Panc1 (cell line): Measurements from ENCODE around the gene ADCY2. TPM values are rescaled to one million over a fixed set of nuclear protein-coding genes. Genes with fewer than 3 reads are reported as not detected.

ENCODE experiments used
- ATAC-seq: fragments of 200-7000 bp; cut with Tn5 transposase; 2 replicates; pipeline ENCODE4 v1.9.1; 2020; ENCODE audit warnings: mild to moderate bottlenecking, moderate library complexity
- BruUV-seq: library from RNA; stranded (reverse); fragments of 400-500 nt; replicated peaks from 2 replicates; lab custom pipeline; 2021; lab: Mats Ljungman, UMichigan
- CTCF ChIA-PET: fragments of 300-600 bp; sonication (Branson Sonifier 250); formaldehyde crosslinking; loops from one replicate; lab custom pipeline; 2022; ENCODE audit warnings: antibody characterized with exemption; lab: Charles Lee
- POLR2A ChIA-PET: fragments of 300-600 bp; sonication (Branson Sonifier 250); formaldehyde crosslinking; loops from one replicate; lab custom pipeline; 2022; ENCODE audit warnings: antibody characterized with exemption; lab: Charles Lee
- DNase-seq: peaks from one replicate; pipeline ENCODE4 v3.0.0-alpha.2; 2010; ENCODE audit warnings: low read depth, low spot score
- H3K27ac ChIP-seq: 2 replicates; pipeline ENCODE4 v1.5.1; 2011; ENCODE audit warnings: mild to moderate bottlenecking, low read length, inconsistent platforms
- H3K27me3 ChIP-seq: fragments of 200-500 bp; sonication (Bioruptor generic); 2 replicates; pipeline ENCODE4 v1.6.0; 2014; ENCODE audit warnings: low read length, inconsistent platforms; ENCODE audit not compliant: control insufficient read depth, insufficient read depth
- H3K36me3 ChIP-seq: fragments of 200-500 bp; sonication (Bioruptor generic); 2 replicates; pipeline ENCODE4 v1.5.1; 2014; ENCODE audit warnings: inconsistent platforms, mild to moderate bottlenecking, low read length, moderate library complexity; ENCODE audit not compliant: control insufficient read depth, insufficient read depth
- H3K4me1 ChIP-seq: 2 replicates; pipeline ENCODE4 v1.5.1; 2011; ENCODE audit warnings: inconsistent platforms, mild to moderate bottlenecking, low read length, moderate library complexity; ENCODE audit not compliant: control insufficient read depth, insufficient read depth
- H3K4me3 ChIP-seq, 2 experiments: 2 replicates each; pipeline ENCODE4 v1.5.1; 2011 to 2012; ENCODE audit warnings: low read depth in 2 of 2, low read length in 2 of 2, mild to moderate bottlenecking in 2 of 2, inconsistent platforms in 1 of 2, moderate library complexity in 1 of 2
- H3K9me3 ChIP-seq: fragments of 200-500 bp; sonication (Bioruptor generic); 2 replicates; pipeline ENCODE4 v1.5.1; 2014; ENCODE audit warnings: low read depth, mild to moderate bottlenecking, inconsistent platforms, low read length, moderate library complexity; ENCODE audit not compliant: control insufficient read depth, insufficient read depth
- POLR2AphosphoS5 ChIP-seq: IDR thresholded peaks from 2 replicates; pipeline ENCODE4 v1.6.1; 2012; ENCODE audit warnings: mild to moderate bottlenecking, low read depth, low read length, moderate library complexity
- REST ChIP-seq, 2 experiments: IDR thresholded peaks; 2 replicates each; pipeline ENCODE4 v1.6.1; 2011 to 2012; ENCODE audit warnings: low read depth in 2 of 2, control low read depth in 1 of 2, low read length in 1 of 2, mild to moderate bottlenecking in 1 of 2, moderate library complexity in 1 of 2; ENCODE audit not compliant: insufficient read depth in 1 of 2
- SIN3A ChIP-seq: IDR thresholded peaks from 2 replicates; pipeline ENCODE4 v1.6.1; 2012; ENCODE audit warnings: low read depth, mild to moderate bottlenecking, low read length, moderate library complexity, borderline replicate concordance; ENCODE audit not compliant: insufficient read depth
- TCF7L2 ChIP-seq: IDR thresholded peaks from 2 replicates; pipeline ENCODE4 v1.6.1; 2011; ENCODE audit warnings: mild to moderate bottlenecking, low read depth, low read length, inconsistent platforms
- in situ Hi-C: cut with HindIII; loops from 2 replicates; pipeline ENCODE4 v1.10.0; 2016; ENCODE audit warnings: low sequenced_read_pairs, low pct_unique_long_range_greater_than_20kb
- intact Hi-C: fragments of 100-400 bp; cut with micrococcal nuclease; formaldehyde crosslinking; loops from one replicate; pipeline ENCODE4 v1.10.0; 2022; ENCODE audit not compliant: unreplicated experiment
- total RNA-seq: library from RNA; stranded (reverse); gene quantifications from one replicate; pipeline ENCODE4 v1.2.1, GENCODE V29; 2021; ENCODE audit not compliant: unreplicated experiment
- TF ChIP-seq, protein P1 (sequence below): fragments of 450-650 bp; IDR thresholded peaks from 2 replicates; pipeline ENCODE4 v1.5.1; 2017; ENCODE audit warnings: mild to moderate bottlenecking

The ADCY2 gene
- total RNA-seq, 1 experiment from 2014 or later: 0.13 TPM

GRCh38 chr5:7516253-7516652 lies 120.3 kb downstream of the ADCY2 start:
- Histone ChIP-seq H3K27me3 (no peaks in the 10 kb centered on the region), H3K27ac (no peak overlapping the region), H3K9me3 (no peaks in the 10 kb centered on the region), H3K36me3 (no peaks in the 10 kb centered on the region), H3K4me3 (no peak overlapping the region), H3K4me1 (no peaks in the 10 kb centered on the region)
- ATAC-seq: no peak
- no peak for DNase-seq
- CTCF ChIA-PET: no interaction called here
- BruUV-seq: no TSS peak
- intact Hi-C loops (no loop called here), in situ Hi-C loops (no loop called here)
- TF ChIP-seq REST (IDR thresholded peaks at IDR 0.05; ENCODE audit: insufficient read depth in 1 of 2, low read depth in 2 of 2, low read length in 1 of 2): no peak
- TF ChIP-seq, protein P1, sequence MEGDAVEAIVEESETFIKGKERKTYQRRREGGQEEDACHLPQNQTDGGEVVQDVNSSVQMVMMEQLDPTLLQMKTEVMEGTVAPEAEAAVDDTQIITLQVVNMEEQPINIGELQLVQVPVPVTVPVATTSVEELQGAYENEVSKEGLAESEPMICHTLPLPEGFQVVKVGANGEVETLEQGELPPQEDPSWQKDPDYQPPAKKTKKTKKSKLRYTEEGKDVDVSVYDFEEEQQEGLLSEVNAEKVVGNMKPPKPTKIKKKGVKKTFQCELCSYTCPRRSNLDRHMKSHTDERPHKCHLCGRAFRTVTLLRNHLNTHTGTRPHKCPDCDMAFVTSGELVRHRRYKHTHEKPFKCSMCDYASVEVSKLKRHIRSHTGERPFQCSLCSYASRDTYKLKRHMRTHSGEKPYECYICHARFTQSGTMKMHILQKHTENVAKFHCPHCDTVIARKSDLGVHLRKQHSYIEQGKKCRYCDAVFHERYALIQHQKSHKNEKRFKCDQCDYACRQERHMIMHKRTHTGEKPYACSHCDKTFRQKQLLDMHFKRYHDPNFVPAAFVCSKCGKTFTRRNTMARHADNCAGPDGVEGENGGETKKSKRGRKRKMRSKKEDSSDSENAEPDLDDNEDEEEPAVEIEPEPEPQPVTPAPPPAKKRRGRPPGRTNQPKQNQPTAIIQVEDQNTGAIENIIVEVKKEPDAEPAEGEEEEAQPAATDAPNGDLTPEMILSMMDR: no peak
- TF ChIP-seq TCF7L2: no peak
- no peak for TF ChIP-seq SIN3A
- no peak for TF ChIP-seq POLR2AphosphoS5
- POLR2A ChIA-PET: no interaction called here

DNA sequence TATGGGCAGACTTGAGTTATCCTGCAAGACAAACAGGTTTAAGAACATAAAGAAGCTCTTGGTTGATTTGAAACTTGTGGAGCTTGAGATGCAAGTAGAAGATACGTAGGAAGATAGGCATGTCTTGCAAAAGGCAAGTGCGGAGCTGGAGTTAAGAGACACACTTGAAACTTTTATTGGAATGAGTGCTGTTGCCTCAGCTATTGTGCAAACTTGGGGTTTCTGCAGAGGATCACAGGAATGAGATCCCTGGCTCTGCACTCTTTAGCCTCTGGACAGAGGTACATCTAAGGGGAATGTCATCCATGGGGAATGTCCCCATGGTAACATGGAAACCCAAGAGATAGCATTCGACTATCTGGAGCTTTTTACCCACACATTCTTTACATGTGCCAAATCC lies 121.1 kb downstream of the ADCY2 start:
- Histone ChIP-seq H3K9me3 (no peaks in the 10 kb centered on the region), H3K4me1 (no peaks in the 10 kb centered on the region), H3K4me3 (no peak overlapping the region), H3K27ac (no peak overlapping the region), H3K36me3 (no peaks in the 10 kb centered on the region), H3K27me3 (no peaks in the 10 kb centered on the region)
- no peak for ATAC-seq
- TF ChIP-seq REST (IDR thresholded peaks at IDR 0.05; ENCODE audit: insufficient read depth in 1 of 2, low read depth in 2 of 2, low read length in 1 of 2) (no peak), POLR2AphosphoS5 (no peak), SIN3A (no peak), TCF7L2 (no peak)
- TF ChIP-seq, protein P1: no peak
- no peak for DNase-seq
- intact Hi-C loops (no loop called here), in situ Hi-C loops (no loop called here)
- CTCF ChIA-PET: no interaction called here
- BruUV-seq: no TSS peak
- POLR2A ChIA-PET: no interaction called here
